Panc1 (cell line): ENCODE data around the gene PREB. TPM values are rescaled to one million over a fixed set of nuclear protein-coding genes. Genes with fewer than 3 reads are reported as not detected.

Source experiments
- ATAC-seq: fragments of 200-7000 bp; cut with Tn5 transposase; 2 replicates; pipeline ENCODE4 v1.9.1; 2020; ENCODE audit warnings: mild to moderate bottlenecking, moderate library complexity
- BruUV-seq: library from RNA; stranded (reverse); fragments of 400-500 nt; replicated peaks from 2 replicates; lab custom pipeline; 2021; lab: Mats Ljungman, UMichigan
- CTCF ChIA-PET: fragments of 300-600 bp; sonication (Branson Sonifier 250); formaldehyde crosslinking; loops from one replicate; lab custom pipeline; 2022; ENCODE audit warnings: antibody characterized with exemption; lab: Charles Lee
- POLR2A ChIA-PET: fragments of 300-600 bp; sonication (Branson Sonifier 250); formaldehyde crosslinking; loops from one replicate; lab custom pipeline; 2022; ENCODE audit warnings: antibody characterized with exemption; lab: Charles Lee
- DNase-seq: peaks from one replicate; pipeline ENCODE4 v3.0.0-alpha.2; 2010; ENCODE audit warnings: low read depth, low spot score
- H3K27ac ChIP-seq: 2 replicates; pipeline ENCODE4 v1.5.1; 2011; ENCODE audit warnings: mild to moderate bottlenecking, low read length, inconsistent platforms
- H3K27me3 ChIP-seq: fragments of 200-500 bp; sonication (Bioruptor generic); 2 replicates; pipeline ENCODE4 v1.6.0; 2014; ENCODE audit warnings: low read length, inconsistent platforms; ENCODE audit not compliant: control insufficient read depth, insufficient read depth
- H3K36me3 ChIP-seq: fragments of 200-500 bp; sonication (Bioruptor generic); 2 replicates; pipeline ENCODE4 v1.5.1; 2014; ENCODE audit warnings: inconsistent platforms, mild to moderate bottlenecking, low read length, moderate library complexity; ENCODE audit not compliant: control insufficient read depth, insufficient read depth
- H3K4me1 ChIP-seq: 2 replicates; pipeline ENCODE4 v1.5.1; 2011; ENCODE audit warnings: inconsistent platforms, mild to moderate bottlenecking, low read length, moderate library complexity; ENCODE audit not compliant: control insufficient read depth, insufficient read depth
- H3K4me3 ChIP-seq, 2 experiments: 2 replicates each; pipeline ENCODE4 v1.5.1; 2011 to 2012; ENCODE audit warnings: low read depth in 2 of 2, low read length in 2 of 2, mild to moderate bottlenecking in 2 of 2, inconsistent platforms in 1 of 2, moderate library complexity in 1 of 2
- H3K9me3 ChIP-seq: fragments of 200-500 bp; sonication (Bioruptor generic); 2 replicates; pipeline ENCODE4 v1.5.1; 2014; ENCODE audit warnings: low read depth, mild to moderate bottlenecking, inconsistent platforms, low read length, moderate library complexity; ENCODE audit not compliant: control insufficient read depth, insufficient read depth
- POLR2AphosphoS5 ChIP-seq: IDR thresholded peaks from 2 replicates; pipeline ENCODE4 v1.6.1; 2012; ENCODE audit warnings: mild to moderate bottlenecking, low read depth, low read length, moderate library complexity
- SIN3A ChIP-seq: IDR thresholded peaks from 2 replicates; pipeline ENCODE4 v1.6.1; 2012; ENCODE audit warnings: low read depth, mild to moderate bottlenecking, low read length, moderate library complexity, borderline replicate concordance; ENCODE audit not compliant: insufficient read depth
- TCF7L2 ChIP-seq: IDR thresholded peaks from 2 replicates; pipeline ENCODE4 v1.6.1; 2011; ENCODE audit warnings: mild to moderate bottlenecking, low read depth, low read length, inconsistent platforms
- in situ Hi-C: cut with HindIII; loops from 2 replicates; pipeline ENCODE4 v1.10.0; 2016; ENCODE audit warnings: low sequenced_read_pairs, low pct_unique_long_range_greater_than_20kb
- intact Hi-C: fragments of 100-400 bp; cut with micrococcal nuclease; formaldehyde crosslinking; loops from one replicate; pipeline ENCODE4 v1.10.0; 2022; ENCODE audit not compliant: unreplicated experiment
- total RNA-seq: library from RNA; stranded (reverse); gene quantifications from one replicate; pipeline ENCODE4 v1.2.1, GENCODE V29; 2021; ENCODE audit not compliant: unreplicated experiment
- TF ChIP-seq, protein P1 (sequence below): fragments of 450-650 bp; IDR thresholded peaks from 2 replicates; pipeline ENCODE4 v1.5.1; 2017; ENCODE audit warnings: mild to moderate bottlenecking
- TF ChIP-seq, protein P2 (sequence below), 2 experiments: IDR thresholded peaks; 2 replicates each; pipeline ENCODE4 v1.6.1; 2011 to 2012; ENCODE audit warnings: low read depth in 2 of 2, control low read depth in 1 of 2, low read length in 1 of 2, mild to moderate bottlenecking in 1 of 2, moderate library complexity in 1 of 2; ENCODE audit not compliant: insufficient read depth in 1 of 2

The PREB gene
- total RNA-seq, 1 experiment from 2014 or later = 60.9 TPM

DNA sequence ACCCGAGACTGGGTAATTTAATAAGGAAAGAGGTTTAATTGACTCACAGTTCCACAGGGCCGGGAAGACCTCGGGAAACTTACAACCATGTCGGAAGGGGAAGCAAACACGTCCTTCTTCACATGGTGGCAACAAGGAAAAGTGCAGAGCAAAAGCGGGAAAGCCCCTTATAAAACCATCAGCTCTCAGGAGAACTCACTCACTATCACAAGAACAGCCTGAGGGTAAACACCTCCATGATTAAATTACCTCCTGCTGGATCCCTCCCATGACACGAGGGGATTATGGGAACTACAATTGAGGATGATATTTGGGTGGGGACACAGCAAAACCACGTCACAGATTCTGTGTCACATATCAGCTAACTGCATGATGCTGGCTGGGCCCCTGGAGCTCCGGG lies 25.8 kb upstream of the PREB start:
- Histone ChIP-seq H3K27me3 (no peaks in the 10 kb centered on the region), H3K4me3 (no peak overlapping the region), H3K4me1 (no peaks in the 10 kb centered on the region), H3K27ac (no peak overlapping the region), H3K9me3 (no peaks in the 10 kb centered on the region), H3K36me3 (no peaks in the 10 kb centered on the region)
- intact Hi-C loops = no loop called here
- POLR2A ChIA-PET = no interaction called here
- DNase-seq (no peak), ATAC-seq (no peak)
- CTCF ChIA-PET = interaction anchor here (1.1 kb wide), 1 partner anchor 31 kb away, joined by 4 read pairs; no protein-coding TSS in a partner anchor
- in situ Hi-C loops = no loop called here
- BruUV-seq = no TSS peak
- TF ChIP-seq, protein P1, sequence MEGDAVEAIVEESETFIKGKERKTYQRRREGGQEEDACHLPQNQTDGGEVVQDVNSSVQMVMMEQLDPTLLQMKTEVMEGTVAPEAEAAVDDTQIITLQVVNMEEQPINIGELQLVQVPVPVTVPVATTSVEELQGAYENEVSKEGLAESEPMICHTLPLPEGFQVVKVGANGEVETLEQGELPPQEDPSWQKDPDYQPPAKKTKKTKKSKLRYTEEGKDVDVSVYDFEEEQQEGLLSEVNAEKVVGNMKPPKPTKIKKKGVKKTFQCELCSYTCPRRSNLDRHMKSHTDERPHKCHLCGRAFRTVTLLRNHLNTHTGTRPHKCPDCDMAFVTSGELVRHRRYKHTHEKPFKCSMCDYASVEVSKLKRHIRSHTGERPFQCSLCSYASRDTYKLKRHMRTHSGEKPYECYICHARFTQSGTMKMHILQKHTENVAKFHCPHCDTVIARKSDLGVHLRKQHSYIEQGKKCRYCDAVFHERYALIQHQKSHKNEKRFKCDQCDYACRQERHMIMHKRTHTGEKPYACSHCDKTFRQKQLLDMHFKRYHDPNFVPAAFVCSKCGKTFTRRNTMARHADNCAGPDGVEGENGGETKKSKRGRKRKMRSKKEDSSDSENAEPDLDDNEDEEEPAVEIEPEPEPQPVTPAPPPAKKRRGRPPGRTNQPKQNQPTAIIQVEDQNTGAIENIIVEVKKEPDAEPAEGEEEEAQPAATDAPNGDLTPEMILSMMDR = no peak
- no peak for TF ChIP-seq SIN3A
- no peak for TF ChIP-seq POLR2AphosphoS5
- TF ChIP-seq TCF7L2 = no peak
- TF ChIP-seq, protein P2, sequence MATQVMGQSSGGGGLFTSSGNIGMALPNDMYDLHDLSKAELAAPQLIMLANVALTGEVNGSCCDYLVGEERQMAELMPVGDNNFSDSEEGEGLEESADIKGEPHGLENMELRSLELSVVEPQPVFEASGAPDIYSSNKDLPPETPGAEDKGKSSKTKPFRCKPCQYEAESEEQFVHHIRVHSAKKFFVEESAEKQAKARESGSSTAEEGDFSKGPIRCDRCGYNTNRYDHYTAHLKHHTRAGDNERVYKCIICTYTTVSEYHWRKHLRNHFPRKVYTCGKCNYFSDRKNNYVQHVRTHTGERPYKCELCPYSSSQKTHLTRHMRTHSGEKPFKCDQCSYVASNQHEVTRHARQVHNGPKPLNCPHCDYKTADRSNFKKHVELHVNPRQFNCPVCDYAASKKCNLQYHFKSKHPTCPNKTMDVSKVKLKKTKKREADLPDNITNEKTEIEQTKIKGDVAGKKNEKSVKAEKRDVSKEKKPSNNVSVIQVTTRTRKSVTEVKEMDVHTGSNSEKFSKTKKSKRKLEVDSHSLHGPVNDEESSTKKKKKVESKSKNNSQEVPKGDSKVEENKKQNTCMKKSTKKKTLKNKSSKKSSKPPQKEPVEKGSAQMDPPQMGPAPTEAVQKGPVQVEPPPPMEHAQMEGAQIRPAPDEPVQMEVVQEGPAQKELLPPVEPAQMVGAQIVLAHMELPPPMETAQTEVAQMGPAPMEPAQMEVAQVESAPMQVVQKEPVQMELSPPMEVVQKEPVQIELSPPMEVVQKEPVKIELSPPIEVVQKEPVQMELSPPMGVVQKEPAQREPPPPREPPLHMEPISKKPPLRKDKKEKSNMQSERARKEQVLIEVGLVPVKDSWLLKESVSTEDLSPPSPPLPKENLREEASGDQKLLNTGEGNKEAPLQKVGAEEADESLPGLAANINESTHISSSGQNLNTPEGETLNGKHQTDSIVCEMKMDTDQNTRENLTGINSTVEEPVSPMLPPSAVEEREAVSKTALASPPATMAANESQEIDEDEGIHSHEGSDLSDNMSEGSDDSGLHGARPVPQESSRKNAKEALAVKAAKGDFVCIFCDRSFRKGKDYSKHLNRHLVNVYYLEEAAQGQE (IDR thresholded peaks at IDR 0.05; ENCODE audit: insufficient read depth in 1 of 2, low read depth in 2 of 2, low read length in 1 of 2) = no peak

DNA sequence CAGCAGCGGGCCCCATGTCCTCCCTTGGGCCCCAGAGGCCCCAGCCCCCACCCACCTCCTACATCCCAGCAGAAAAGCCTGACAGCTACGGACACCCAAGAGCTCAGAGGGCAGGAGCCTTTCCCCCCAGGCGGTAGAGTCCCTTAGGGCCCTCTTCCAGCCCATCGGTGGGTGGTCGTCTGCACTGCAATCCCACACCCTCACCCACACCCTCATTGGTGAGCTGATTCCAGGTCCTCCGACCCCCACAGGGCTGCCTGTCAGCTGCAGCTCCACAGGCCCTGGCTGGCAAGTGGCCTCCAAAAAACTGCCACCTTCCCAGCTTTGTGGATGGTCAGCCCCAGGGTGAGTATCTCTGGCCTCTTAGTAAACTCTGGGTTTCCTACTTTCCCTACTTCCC lies 24.8 kb upstream of the PREB start:
- H3K27me3 ChIP-seq = no peaks in the 10 kb centered on the region
- no peaks in the 10 kb centered on the region for H3K4me1 ChIP-seq
- H3K36me3 ChIP-seq = no peaks in the 10 kb centered on the region
- intact Hi-C loops (no loop called here), in situ Hi-C loops (no loop called here)
- TF ChIP-seq SIN3A (no peak), TCF7L2 (no peak), POLR2AphosphoS5 (no peak)
- TF ChIP-seq, protein P2 (IDR thresholded peaks at IDR 0.05; ENCODE audit: insufficient read depth in 1 of 2, low read depth in 2 of 2, low read length in 1 of 2) = no peak
- TF ChIP-seq, protein P1 = no peak
- no peaks in the 10 kb centered on the region for H3K9me3 ChIP-seq
- BruUV-seq = no TSS peak
- ChIA-PET CTCF (interaction anchor here (0.5 to 1.1 kb wide), 3 partner anchors 15 to 32 kb away, joined by 3 to 4 read pairs (median 3); no protein-coding TSS in a partner anchor), POLR2A (interaction anchor here (0.6 kb wide), 1 partner anchor 72 kb away, joined by 11 read pairs; no protein-coding TSS in a partner anchor)
- ATAC-seq (no peak), DNase-seq (no peak)
- no peak overlapping the region for H3K4me3 ChIP-seq
- H3K27ac ChIP-seq = no peak overlapping the region
